ENCODE results near the gene CIB2.
"Not testable (repeated sequence)": the region's sequence is repeated elsewhere in the genome, so short reads cannot be mapped to it uniquely, and the experiment has no call there.

Gene CIB2

GRCh38 chr15:78131295-78132061 lies at the start of gene CIB2:
Gene CIB2 (minus strand): TSS chr15:78131445. CDS start chr15:78131215, 230 bp downstream.
- DNase-seq = peak; percentile 83

GRCh38 chr15:78179906-78180305 lies 48.7 kb upstream of the CIB2 start:
- no peak for DNase-seq

DNA sequence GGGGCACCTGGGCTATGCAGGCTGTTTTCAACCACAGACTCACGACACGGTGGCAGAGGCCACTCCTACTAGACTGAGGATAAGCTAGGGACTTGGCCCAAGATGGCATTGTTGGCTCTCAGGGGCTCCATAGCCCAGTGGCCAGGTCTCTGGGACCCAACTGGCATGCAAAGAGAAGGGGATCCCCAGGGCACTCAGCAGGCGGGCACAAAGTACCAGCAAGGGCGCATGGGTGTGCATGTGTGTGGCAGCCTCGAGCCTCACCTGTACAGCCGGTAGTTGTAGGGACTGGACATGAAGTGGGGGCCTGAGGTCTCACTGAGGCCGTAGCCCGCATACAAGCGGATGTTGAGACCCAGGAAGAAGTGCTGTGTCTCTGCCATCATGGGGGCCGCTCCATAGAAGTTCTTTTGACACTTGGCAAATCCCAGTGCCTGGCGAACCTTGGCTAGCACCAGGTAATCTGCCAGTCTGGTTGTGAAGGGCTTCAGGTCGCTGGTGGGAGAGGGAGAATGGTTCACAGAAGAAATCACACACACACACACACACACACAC lies 48.1 kb upstream of the CIB2 start:
- DNase-seq = no peak

DNA sequence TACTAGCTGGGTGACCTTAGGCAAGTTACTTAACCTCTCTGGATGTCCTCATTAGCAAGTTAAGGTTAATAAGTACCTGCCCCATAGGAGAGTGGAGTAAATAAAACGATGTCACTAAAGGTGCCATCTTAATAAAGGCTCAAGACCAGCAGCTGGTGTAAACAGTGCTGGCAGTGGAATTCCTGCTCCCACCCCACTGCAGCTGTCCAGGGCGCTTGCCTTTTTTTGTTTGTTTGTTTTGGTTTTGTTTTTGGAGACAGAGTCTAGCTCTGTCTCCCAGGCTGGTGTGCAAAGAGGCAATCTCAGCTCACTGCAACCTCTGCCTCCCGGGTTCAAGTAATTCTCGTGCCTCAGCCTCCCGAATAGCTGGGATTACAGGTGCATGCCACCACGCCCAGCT lies 46.8 kb upstream of the CIB2 start:
- DNase-seq = no peak

DNA sequence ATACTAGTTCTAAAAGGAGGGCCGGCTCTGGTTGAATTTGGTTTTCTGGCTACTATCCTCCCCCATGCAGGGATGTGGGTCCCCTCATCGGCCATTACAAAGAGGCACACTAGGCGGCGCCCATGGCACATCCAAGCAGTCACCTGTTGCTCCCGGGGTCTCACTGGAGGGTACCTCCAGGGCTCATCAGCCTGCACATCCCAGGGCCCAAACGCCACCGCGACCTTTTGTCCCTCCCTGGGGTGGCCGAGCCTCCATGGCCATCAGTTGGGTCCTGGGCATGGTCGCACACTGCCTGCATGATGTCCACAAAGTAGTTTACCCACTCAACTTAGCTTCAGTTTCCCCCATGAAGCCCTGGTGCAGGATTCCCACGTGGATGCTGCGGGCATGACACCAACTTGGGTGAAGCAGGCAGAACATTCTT lies 46.2 kb upstream of the CIB2 start:
- peak; percentile 11 for DNase-seq

DNA sequence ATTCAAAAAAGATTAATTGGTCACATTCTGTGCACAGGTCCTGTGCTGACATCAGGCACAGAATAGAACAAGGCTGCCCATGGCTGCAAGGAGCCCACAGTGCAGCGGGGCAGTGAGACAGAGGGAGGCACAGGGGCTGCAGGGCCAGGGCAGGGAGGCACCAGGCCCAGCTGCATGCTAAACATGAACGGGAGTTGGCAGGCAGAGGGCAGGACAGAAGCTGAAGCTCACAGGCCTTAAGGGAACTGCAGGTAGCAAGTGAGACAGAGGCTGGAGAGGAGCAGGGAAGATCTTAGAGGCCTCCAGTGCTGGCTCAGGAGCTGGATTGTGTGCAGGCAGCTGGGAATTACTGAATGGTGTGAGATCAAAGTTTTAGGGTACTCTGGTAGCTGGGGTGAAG lies 44.1 kb upstream of the CIB2 start:
- DNase-seq = no peak

DNA sequence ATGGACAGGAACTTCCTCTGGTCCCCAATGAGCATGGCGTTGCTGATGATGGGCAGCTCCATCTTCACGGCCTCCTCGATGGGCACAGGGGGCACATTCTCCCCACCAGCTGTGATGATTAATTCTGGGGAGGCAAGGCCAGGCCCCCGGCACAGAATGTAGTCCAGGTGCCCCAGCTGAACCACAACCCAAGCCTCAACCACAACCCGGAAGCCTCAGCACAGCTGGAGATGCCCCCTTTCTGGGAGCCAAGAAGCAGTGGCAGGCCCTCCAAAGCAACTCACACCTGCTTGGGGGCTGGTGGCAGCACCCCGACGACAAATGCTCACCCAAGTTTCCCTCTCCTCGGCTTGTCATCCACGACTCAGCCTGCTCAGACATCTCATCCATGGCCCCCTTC lies 43.2 kb upstream of the CIB2 start:
- no peak for DNase-seq

- no peak for DNase-seq
These were observed 40.7 kb upstream of the CIB2 start for GRCh38 chr15:78171864-78172472.

DNA sequence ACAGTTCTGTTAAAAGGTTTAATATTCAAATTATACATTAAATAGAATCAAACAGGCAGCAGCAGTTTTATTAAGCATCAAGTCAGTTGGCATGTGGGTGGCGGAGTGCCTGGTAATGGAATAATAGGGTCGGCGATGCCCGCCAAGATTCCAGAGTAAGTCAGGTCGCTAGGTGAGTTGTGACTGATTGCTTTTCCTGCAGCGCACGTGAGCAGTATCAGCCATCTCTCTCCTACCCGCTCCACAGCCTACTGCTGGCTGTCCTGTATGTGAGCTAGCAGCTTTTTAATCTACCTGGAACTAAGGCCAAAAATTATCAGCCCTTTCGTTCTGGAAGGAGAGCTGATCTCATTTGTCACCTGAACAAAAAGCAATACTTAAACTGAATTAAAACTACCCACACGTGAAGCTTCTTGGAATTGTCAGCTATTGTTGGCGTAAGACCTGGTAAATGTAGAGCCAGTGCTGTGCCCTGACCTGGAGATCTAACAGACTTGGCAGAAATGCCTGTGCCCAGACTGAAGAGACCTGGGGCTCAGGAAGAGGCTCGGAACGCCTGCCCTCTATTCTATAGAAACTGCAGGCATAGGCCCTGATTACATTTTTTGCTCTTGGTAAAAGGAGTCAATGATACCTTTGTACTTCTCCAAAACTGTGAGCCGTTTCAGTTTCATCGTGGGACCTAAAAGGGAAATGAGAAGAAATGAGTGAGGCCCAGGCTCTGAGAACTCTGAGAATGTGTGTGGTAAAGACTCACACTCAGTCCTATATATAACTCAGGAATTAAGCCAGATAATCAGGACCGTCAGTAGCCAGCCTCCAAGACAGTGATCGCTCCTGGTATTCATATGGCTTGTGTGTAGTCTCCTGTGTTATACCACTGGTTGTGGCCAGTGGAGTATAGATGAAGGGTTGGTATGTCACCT lies 39.9 kb upstream of the CIB2 start:
- DNase-seq = peak; percentile 81

DNA sequence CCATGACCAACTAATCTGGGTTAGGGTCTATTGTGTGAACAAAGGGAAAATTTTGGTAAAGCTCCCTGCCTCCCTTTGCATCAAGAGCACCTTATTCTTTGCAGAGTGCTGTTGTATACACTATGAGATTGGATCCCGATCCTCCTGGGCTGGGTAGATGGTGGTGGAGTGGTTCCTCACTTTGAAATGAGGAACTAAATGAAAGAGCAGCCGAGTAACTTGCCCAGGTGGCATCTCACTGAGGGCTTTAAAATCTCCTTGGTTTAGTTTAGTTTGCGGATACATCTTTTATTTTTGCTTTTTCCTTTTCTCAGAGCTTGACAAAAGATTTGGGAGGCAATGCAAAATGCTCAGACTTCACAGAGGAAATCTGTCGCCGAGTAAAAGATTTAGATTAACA lies 37.4 kb upstream of the CIB2 start:
- no peak for DNase-seq

GRCh38 chr15:78167227-78167888 lies 36.1 kb upstream of the CIB2 start:
- no peak for DNase-seq

DNA sequence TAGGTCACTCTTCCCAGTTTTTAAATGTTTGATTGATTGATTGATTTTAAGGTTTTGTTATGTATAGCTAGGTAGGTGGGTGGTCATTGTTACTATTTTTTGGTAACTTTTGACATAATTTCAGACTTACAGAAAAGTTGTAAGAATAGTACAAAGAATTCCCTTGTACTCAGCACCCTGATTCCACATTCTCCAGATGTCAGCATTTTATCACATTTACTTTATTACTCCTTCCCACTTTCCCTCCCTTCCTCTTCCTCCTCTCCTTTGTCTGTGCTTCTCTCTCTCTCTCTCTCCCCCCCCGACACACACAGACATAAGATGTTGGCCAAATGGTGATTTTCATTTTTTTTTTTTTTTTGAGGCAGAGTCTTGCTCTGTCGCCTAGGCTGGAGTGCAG lies 32.8 kb upstream of the CIB2 start:
- no peak for DNase-seq

GRCh38 chr15:78162038-78162437 lies 30.8 kb upstream of the CIB2 start:
- no peak for DNase-seq

DNA sequence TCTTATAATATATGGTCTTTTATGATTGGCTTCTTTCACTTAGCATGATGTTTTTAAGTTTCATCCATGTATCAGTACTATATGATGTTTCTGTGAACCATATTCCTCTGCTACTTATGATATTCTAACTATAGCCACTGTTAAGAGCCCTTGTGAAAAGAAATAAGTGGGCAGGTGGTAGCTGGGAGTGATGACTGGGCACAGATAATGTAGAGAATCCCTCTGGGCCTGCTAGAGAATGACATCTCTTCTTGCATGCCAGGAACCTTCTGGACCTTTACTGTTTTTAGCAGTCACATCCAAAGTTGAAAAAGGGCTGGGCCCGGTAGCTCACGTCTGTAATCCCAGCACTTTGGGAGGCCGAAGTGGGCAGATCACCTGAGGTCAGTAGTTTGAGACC lies 28.1 kb upstream of the CIB2 start:
- no peak for DNase-seq

- no peak for DNase-seq
These were observed 26.0 kb upstream of the CIB2 start for GRCh38 chr15:78157203-78157602.

DNA sequence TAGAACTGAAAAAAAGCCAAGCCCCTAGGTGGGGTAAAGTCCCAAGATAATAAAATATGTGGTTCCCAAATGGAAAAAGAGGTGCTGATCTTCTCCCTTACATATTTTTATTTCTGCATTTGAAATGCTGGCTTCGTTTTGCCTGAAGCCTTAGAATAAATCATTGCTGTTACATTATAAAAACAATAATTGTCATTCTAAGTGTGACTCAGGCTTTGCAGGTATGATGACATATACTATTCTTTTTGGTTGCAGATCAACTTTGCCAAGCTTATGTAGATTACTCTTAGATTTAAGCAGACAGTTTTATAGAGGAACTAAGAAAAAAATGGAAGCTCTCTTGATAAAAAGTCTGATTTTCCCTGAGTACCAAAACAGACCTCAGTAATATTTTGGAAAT lies 25.4 kb upstream of the CIB2 start:
- no peak for DNase-seq

DNA sequence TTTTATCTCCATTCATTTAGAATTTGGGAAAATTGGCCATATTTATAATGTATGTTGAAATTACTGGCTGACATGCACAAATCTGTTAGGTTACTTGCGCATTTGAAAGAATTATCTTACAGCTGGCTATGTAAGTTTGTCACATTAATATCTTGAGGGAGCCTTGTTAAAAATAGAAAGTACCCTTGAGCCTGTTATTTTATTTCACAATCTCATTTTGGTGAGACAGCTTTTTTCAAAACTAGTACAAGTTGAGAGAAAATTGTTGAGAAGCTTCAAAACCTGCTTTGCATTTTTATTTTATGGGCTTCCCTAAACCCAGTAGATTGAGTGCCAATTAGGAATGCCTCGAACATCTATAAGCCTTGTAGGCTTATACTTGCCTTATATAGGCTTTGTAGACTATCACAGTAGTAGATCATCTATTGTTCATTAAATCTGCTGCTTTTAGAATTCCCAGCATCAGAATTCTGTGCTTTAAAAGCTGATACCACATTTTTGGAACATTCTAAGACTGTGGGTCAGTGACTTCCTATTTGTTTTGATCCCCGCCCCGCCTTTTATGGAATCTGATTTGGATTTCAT lies 24.2 kb upstream of the CIB2 start:
- no peak for DNase-seq

DNA sequence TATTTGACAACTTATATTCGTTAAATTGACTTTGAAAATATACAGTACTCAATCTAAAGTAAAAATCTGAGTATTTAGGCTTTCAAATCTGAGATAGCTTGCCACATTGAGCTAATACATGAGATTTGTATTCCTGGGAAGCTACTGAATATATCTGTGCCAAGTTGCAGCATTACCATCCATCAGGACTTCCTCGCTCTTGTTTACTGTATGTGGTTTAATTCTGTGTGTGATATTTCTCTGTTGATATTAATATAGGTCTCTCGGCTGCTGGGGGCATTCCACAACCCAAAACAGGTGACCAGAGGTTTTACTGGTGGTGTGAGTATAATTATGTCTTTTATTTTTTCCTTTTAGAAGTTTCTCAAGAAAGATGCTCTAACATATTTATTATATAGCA lies 23.7 kb upstream of the CIB2 start:
- no peak for DNase-seq

- DNase-seq = not testable (repeated sequence)
These were observed 19.8 kb upstream of the CIB2 start for GRCh38 chr15:78151075-78151474.

GRCh38 chr15:78149805-78150751 lies 18.8 kb upstream of the CIB2 start:
- DNase-seq = no peak
